Measurements from ENCODE around the gene ZNF236. TPM values are rescaled to one million over a fixed set of nuclear protein-coding genes. Genes with fewer than 3 reads are reported as not detected.

The ZNF236 gene
- total and polyA plus RNA-seq, 11 donors = 1.9 to 17.0 (median 10.4) TPM

GRCh38 chr18:76850112-76850511 lies 27.8 kb downstream of the ZNF236 start:
- H3K4me3 ChIP-seq = no peak overlapping the region
- H3K9me3 ChIP-seq = no peaks in the 10 kb centered on the region
- DNase-seq = no peak
- no peaks in the 10 kb centered on the region for H3K27me3 ChIP-seq
- 84 to 94% (median 90%) methylated on average over 1 of the region's 1 CpG for WGBS, 4 donors
- H3K36me3 ChIP-seq = peaks cover 0 to 41% (median 28%) of the 10 kb centered on the region in 9 donors
- ATAC-seq = no peak
- H3K4me1 ChIP-seq = no peaks in the 10 kb centered on the region
- intact Hi-C loops (cut with DNase I) = loop anchor here in 1 of 10 donors (10.0 kb wide), 1 partner anchor 45 kb away; no protein-coding TSS in a partner anchor
- no peak for TF ChIP-seq CTCF (IDR thresholded peaks at IDR 0.05)
- TF ChIP-seq POLR2A (IDR thresholded peaks at IDR 0.05) = no peak
- no peak overlapping the region for H3K27ac ChIP-seq

- DNase-seq = no peak
- TF ChIP-seq CTCF (IDR thresholded peaks at IDR 0.05) (no peak), POLR2A (IDR thresholded peaks at IDR 0.05) (no peak)
- intact Hi-C loops (cut with DNase I) = loop anchor here in 1 of 10 donors (10.0 kb wide), 1 partner anchor 51 kb away; no protein-coding TSS in a partner anchor
Observed at GRCh38 chr18:76855594-76855993, 33.2 kb downstream of the ZNF236 start.

GRCh38 chr18:76857476-76857875 lies 35.1 kb downstream of the ZNF236 start:
- no peak for TF ChIP-seq POLR2A (IDR thresholded peaks at IDR 0.05)
- WGBS, 4 donors = 87 to 93% (median 88%) methylated on average over 4 of the region's 4 CpGs
- H3K27me3 ChIP-seq = no peaks in the 10 kb centered on the region

More at GRCh38 chr18:76855594-76855993, 33.2 kb downstream of the ZNF236 start:
- Histone ChIP-seq H3K27me3 (no peaks in the 10 kb centered on the region), H3K4me3 (no peak overlapping the region), H3K9me3 (no peaks in the 10 kb centered on the region), H3K4me1 (no peaks in the 10 kb centered on the region), H3K36me3 (peaks cover 0 to 66% (median 35%) of the 10 kb centered on the region in 9 donors), H3K27ac (no peak overlapping the region)
- WGBS, 4 donors = 81 to 95% (median 87%) methylated on average over 4 of the region's 4 CpGs
- no peak for ATAC-seq

GRCh38 chr18:76859474-76860339 lies 37.4 kb downstream of the ZNF236 start:
- no peaks in the 10 kb centered on the region for H3K9me3 ChIP-seq
- peaks cover 0 to 69% (median 48%) of the 10 kb centered on the region in 9 donors for H3K36me3 ChIP-seq
- DNase-seq (no peak), ATAC-seq (no peak)
- no peak overlapping the region for H3K4me3 ChIP-seq
- H3K27ac ChIP-seq = no peak overlapping the region
- no peaks in the 10 kb centered on the region for H3K27me3 ChIP-seq
- TF ChIP-seq CTCF (IDR thresholded peaks at IDR 0.05) = no peak
- TF ChIP-seq POLR2A (IDR thresholded peaks at IDR 0.05) = no peak
- intact Hi-C loops (cut with DNase I) = loop anchor here in 1 of 10 donors (10.0 kb wide), 1 partner anchor 55 kb away; no protein-coding TSS in a partner anchor
- no peaks in the 10 kb centered on the region for H3K4me1 ChIP-seq
- 93 to 96% (median 94%) methylated on average over 14 of the region's 14 CpGs for WGBS, 4 donors

More at GRCh38 chr18:76857476-76857875, 35.1 kb downstream of the ZNF236 start:
- no peaks in the 10 kb centered on the region for H3K9me3 ChIP-seq
- H3K4me1 ChIP-seq = no peaks in the 10 kb centered on the region
- no peak overlapping the region for H3K27ac ChIP-seq
- no peak overlapping the region for H3K4me3 ChIP-seq
- ATAC-seq (no peak), DNase-seq (no peak)
- H3K36me3 ChIP-seq = peaks cover 0 to 68% (median 43%) of the 10 kb centered on the region in 9 donors
- intact Hi-C loops (cut with DNase I) = loop anchor here in 1 of 10 donors (10.0 kb wide), 1 partner anchor 53 kb away; no protein-coding TSS in a partner anchor
